AG10803 (cell line): ENCODE data around the gene HES6.

ENCODE experiments used
- DNase-seq: peaks from one replicate; pipeline ENCODE4 v3.0.0; 2010; ENCODE audit warnings: low read depth
- H3K4me3 ChIP-seq: 2 replicates; pipeline ENCODE4 v1.5.1; 2011; ENCODE audit warnings: mild to moderate bottlenecking, low read length, control low read depth
- CTCF ChIP-seq: conservative IDR thresholded peaks from 2 replicates; pipeline ENCODE4 v1.5.1; 2011; ENCODE audit warnings: mild to moderate bottlenecking, low read length, control low read depth, inconsistent platforms

HES6 gene

GRCh38 chr2:238251331-238251730, 11.5 kb upstream of the HES6 start:
- H3K4me3 ChIP-seq, result no peak overlapping the region
- no peak for DNase-seq
- no peak for TF ChIP-seq CTCF

GRCh38 chr2:238250896-238251295, 11.1 kb upstream of the HES6 start:
- no peak for DNase-seq
- no peak for TF ChIP-seq CTCF
- H3K4me3 ChIP-seq, result no peak overlapping the region

- no peak overlapping the region for H3K4me3 ChIP-seq
- no peak for DNase-seq
- TF ChIP-seq CTCF, result no peak
These were observed 8.1 kb upstream of the HES6 start for GRCh38 chr2:238247841-238248453.

GRCh38 chr2:238247002-238247822, 7.4 kb upstream of the HES6 start:
- no peak for TF ChIP-seq CTCF
- DNase-seq, result peak; percentile 19
- H3K4me3 ChIP-seq, result no peak overlapping the region

GRCh38 chr2:238244151-238244550, 4.3 kb upstream of the HES6 start:
- H3K4me3 ChIP-seq, result no peak overlapping the region
- DNase-seq, result no peak
- TF ChIP-seq CTCF, result no peak

- no peak for DNase-seq
- no peak overlapping the region for H3K4me3 ChIP-seq
- no peak for TF ChIP-seq CTCF
These were observed 3.7 kb upstream of the HES6 start for GRCh38 chr2:238243496-238244076.
